Left forelimb (tissue), 1 donor: Measurements from ENCODE around the gene DPP4.
"Not testable (repeated sequence)": the region's sequence is repeated elsewhere in the genome, so short reads cannot be mapped to it uniquely, and the experiment has no call there.

Source experiments
- DNase-seq: peaks from one replicate; pipeline ENCODE4 v3.0.0-alpha.2; 2018; ENCODE audit warnings: low spot score

DPP4 gene

DNA sequence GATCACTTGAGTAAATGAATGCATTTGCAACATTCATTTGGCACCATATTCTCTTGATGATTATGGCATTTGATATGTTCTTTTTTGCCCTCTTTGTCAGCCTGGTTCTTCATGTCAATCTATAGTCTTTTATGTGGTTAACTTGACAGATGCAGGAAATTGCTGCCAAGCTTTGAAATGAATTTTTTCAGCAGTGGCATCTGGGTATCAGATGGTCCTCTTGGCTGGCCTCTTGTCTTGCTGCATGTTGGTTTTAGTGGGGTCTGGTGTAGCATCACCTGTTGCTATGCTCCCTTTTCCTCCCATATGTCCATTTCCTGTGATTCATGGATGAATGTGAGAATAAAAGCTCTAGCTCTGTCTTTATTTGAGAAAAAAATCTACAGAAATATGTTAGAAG is 119.9 kb downstream of the DPP4 start:
- no peak for DNase-seq

- DNase-seq: not testable (repeated sequence)
These were observed 120.6 kb downstream of the DPP4 start for GRCh38 chr2:161953367-161953766.

DNA sequence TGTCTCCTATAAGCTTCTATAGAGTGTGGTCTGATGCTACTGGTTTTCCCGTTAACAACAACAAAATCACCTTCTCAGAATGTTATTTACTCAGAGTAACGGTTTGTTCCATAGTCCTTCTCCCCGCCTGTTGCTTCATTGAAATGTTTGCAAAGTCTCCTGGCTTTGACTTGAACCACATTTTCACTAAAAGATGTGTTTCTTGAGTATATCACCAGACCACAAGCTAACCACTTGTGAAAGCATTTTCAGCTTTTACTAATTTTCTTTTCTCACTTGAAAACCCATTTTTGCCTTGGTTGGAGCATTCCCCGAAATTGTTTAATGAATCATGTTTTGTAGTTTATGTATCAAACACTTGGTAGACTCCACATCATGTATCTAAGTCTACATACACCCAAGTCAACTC is 121.2 kb downstream of the DPP4 start:
- DNase-seq: no peak

- DNase-seq: no peak
These were observed 126.2 kb downstream of the DPP4 start for GRCh38 chr2:161947836-161948235.

- no peak for DNase-seq
These were observed 126.6 kb downstream of the DPP4 start for GRCh38 chr2:161947406-161947805.

DNA sequence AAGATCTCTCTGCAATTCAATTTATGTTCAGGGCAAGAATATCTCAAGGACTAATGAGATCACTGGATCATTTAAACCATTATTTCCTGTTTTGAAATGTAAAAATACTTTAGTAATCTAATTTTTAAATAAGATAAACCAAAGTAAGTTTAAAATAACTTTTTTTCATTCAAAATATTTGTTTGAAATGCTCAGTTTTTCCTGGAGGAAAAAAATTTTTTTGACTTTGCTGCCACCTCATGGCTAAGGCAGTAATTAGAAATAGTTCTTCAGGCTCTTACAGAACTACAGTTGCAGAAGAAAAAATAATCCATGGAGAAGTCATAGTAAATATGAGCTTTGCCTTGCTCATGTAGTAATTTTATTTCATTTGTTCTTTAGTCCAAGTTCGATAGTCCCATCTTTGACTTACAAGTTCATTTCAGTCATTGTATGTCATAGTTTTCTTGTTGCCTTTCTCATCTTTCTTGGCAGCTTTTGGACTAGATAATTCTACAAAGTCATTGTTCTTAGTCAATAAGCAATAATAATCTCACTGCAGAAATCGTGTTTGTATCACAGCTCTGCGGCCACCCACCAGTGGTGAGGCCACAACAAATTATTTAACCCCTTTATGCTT is 127.4 kb downstream of the DPP4 start:
- DNase-seq: no peak

GRCh38 chr2:161943011-161943410 is 131.0 kb downstream of the DPP4 start:
- DNase-seq: no peak
